SU-DHL-6 (cell line): ENCODE results near the gene ADARB2.

ENCODE experiments used
- CTCF ChIP-seq: fragments of 200-600 bp; sonication (generic); IDR thresholded peaks from one replicate; pipeline ENCODE4 v1.5.1; 2017; ENCODE audit warnings: antibody characterized with exemption, mild to moderate bottlenecking, low read length, moderate library complexity; ENCODE audit not compliant: insufficient read depth, poor library complexity, severe bottlenecking
- EZH2phosphoT487 ChIP-seq: fragments of 200-600 bp; sonication (generic), shearing (Covaris generic); conservative IDR thresholded peaks from 2 replicates; pipeline ENCODE4 v1.6.1; 2018; ENCODE audit warnings: mild to moderate bottlenecking, antibody characterized with exemption, low read length, moderate library complexity, mixed read lengths

DNA sequence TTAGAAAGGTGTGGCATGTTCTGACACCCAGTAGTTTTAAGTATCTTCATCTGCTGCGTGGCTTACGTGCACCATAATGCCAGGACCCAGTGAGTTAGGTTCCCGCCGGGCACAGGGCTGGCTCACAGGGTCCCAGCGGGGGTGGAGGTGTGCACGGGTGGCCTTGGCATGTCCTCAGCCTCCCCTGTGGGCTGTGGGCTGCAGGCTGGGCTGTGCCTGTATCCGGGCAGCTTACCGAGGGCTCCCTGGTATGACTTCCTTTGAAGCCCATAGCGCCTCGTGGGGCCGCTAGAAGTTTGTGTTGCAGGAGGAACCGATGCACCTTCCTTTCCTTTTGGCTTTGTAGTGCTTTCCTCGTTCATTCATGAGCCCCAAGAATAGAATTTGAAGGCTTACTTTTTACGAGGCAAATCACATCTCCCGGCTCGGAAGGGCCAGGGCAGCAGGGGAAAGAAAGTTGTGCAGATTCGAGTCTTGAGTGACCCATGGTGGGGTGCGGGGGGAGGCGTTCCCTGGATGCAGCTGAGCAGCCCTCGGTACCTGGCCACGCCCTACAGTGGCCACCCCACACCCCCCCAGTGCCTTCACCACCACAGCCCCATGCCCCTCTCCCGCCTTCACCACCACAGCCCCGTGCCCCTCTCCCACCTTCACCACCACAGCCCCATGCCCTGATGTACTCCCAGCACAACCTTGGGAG is 568.0 kb downstream of the ADARB2 start:
- TF ChIP-seq EZH2phosphoT487 = no peak
- TF ChIP-seq CTCF = no peak
